ENCODE data around the gene FAN1.

The FAN1 gene

GRCh38 chr15:30974112-30974511 lies 70.4 kb downstream of the FAN1 start:
- Histone ChIP-seq H3K27me3 (no peaks in the 10 kb centered on the region), H3K9me3 (no peaks in the 10 kb centered on the region), H3K36me3 (0 out of 2 replicates have a peak, but pooled peaks cover 4% of the 10 kb centered on the region), H3K4me1 (no peaks in the 10 kb centered on the region), H3K4me3 (ENCODE audit: low read depth, low read length) (no peak overlapping the region)
- no peak for DNase-seq
- TF ChIP-seq CTCF (IDR thresholded peaks at IDR 0.05; ENCODE audit: low read depth, low read length), result no peak

- Histone ChIP-seq H3K27me3 (no peaks in the 10 kb centered on the region), H3K4me1 (no peaks in the 10 kb centered on the region), H3K36me3 (no peaks in the 10 kb centered on the region; the same call in 1 of the 2 replicates), H3K4me3 (ENCODE audit: low read depth, low read length) (no peak overlapping the region), H3K9me3 (no peaks in the 10 kb centered on the region)
- TF ChIP-seq CTCF (IDR thresholded peaks at IDR 0.05; ENCODE audit: low read depth, low read length), result no peak
- no peak for DNase-seq
Measured at GRCh38 chr15:30978328-30978727, 74.6 kb downstream of the FAN1 start.

DNA sequence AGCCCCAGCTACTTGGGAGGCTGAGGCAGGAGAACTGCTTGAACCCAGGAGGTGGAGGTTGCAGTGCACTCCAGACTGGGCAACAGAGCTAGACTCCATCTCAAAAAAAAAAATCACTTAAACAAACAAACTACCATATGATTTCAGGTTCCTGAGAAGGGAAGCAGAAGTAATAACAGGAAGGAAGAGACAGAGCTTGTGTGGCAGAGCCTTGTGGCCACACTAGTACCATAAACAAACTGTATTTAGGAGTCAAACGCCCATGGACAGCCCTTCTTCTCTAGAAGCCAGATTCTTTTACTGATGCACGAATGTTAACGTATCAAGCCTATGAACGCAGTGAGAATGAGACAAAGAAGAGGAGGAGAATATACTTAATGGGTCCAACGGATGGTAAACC lies 75.7 kb downstream of the FAN1 start:
- Histone ChIP-seq H3K27me3 (no peaks in the 10 kb centered on the region), H3K4me1 (peaks cover 3% of the 10 kb centered on the region; the same call in 1 of the 2 replicates), H3K36me3 (no peaks in the 10 kb centered on the region; the same call in 1 of the 2 replicates), H3K9me3 (no peaks in the 10 kb centered on the region), H3K4me3 (ENCODE audit: low read depth, low read length) (no peak overlapping the region)
- DNase-seq, result no peak
- no peak for TF ChIP-seq CTCF (IDR thresholded peaks at IDR 0.05; ENCODE audit: low read depth, low read length)

- TF ChIP-seq CTCF (IDR thresholded peaks at IDR 0.05; ENCODE audit: low read depth, low read length), result no peak
- DNase-seq, result no peak
- Histone ChIP-seq H3K27me3 (no peaks in the 10 kb centered on the region), H3K9me3 (no peaks in the 10 kb centered on the region), H3K4me1 (peaks cover 8% of the 10 kb centered on the region), H3K4me3 (ENCODE audit: low read depth, low read length) (no peak overlapping the region), H3K36me3 (no peaks in the 10 kb centered on the region; the same call in 1 of the 2 replicates)
Measured at GRCh38 chr15:30984118-30984517, 80.4 kb downstream of the FAN1 start.

DNA sequence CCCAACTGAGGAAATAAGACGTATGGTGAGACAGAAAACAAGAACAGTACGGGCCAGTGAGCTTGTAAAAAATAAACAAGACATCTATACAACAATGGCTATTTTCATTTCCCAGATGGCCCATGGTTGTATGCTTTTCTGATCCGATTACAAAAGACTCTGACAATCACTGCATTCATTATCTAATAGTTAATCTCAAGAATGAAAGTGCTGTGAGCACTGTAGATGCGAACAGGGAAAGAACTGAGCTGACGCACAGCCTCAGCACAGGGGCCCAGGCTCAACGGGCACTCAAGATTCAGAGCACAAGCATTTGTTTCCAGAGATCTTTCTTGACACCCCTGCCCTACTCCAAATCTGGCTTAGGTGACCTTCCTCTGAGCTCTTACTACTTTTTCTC lies 80.8 kb downstream of the FAN1 start:
- no peaks in the 10 kb centered on the region for H3K27me3 ChIP-seq
- no peaks in the 10 kb centered on the region for H3K9me3 ChIP-seq
- TF ChIP-seq CTCF (IDR thresholded peaks at IDR 0.05; ENCODE audit: low read depth, low read length), result no peak
- H3K4me3 ChIP-seq (ENCODE audit: low read depth, low read length), result no peak overlapping the region
- DNase-seq, result peak; percentile 17
- no peaks in the 10 kb centered on the region; the same call in 1 of the 2 replicates for H3K36me3 ChIP-seq
- H3K4me1 ChIP-seq, result peaks cover 8% of the 10 kb centered on the region

DNA sequence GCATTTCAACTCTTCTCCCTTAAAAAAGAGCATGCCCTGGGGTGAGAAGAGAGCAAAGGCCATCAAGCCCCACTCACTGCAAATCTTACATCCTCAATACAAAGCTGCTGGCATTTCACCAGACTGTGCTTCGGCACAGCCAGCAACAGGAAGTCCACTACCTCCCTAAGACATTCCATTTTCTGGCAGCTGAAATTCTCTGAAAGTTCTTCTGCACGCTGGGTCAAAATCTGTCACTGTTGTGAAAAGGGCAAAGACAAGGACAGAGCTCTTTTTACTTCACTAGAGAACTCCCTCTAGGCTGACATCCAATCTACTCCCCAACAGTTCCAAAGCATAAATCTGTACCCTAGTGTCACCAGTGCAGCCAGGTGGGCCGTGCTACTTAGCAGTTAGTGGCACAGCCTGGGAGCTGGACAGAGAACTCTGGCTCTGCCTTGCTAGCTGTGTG lies 81.4 kb downstream of the FAN1 start:
- H3K9me3 ChIP-seq, result no peaks in the 10 kb centered on the region
- H3K27me3 ChIP-seq, result no peaks in the 10 kb centered on the region
- no peak for DNase-seq
- no peak overlapping the region for H3K4me3 ChIP-seq (ENCODE audit: low read depth, low read length)
- no peak for TF ChIP-seq CTCF (IDR thresholded peaks at IDR 0.05; ENCODE audit: low read depth, low read length)
- peaks cover 8% of the 10 kb centered on the region for H3K4me1 ChIP-seq
- H3K36me3 ChIP-seq, result no peaks in the 10 kb centered on the region; the same call in 1 of the 2 replicates

All from BE2C (cell line).